Type B pancreatic cell (in vitro differentiated cells): ENCODE data around the gene APOBEC2. TPM values are rescaled to one million over a fixed set of nuclear protein-coding genes. Genes with fewer than 3 reads are reported as not detected.

Source experiments
- DNase-seq: peaks from one replicate; pipeline ENCODE4 v3.0.0; 2021; ENCODE audit warnings: mixed read lengths; ENCODE audit not compliant: unreplicated experiment; ENCODE audit errors: extremely low spot score
- H3K27ac Mint-ChIP-seq: 2 replicates; pipeline ENCODE4 v1.8.0; 2021; ENCODE audit warnings: mild to moderate bottlenecking, mixed read lengths
- H3K27me3 Mint-ChIP-seq: 2 replicates; pipeline ENCODE4 v1.8.0; 2021; ENCODE audit warnings: mixed read lengths
- H3K36me3 Mint-ChIP-seq: 2 replicates; pipeline ENCODE4 v1.8.0; 2021; ENCODE audit warnings: mixed read lengths
- H3K4me1 Mint-ChIP-seq: one replicate; pipeline ENCODE4 v1.8.0; 2021; ENCODE audit warnings: mixed read lengths; ENCODE audit not compliant: unreplicated experiment
- H3K4me3 Mint-ChIP-seq: 2 replicates; pipeline ENCODE4 v1.8.0; 2021; ENCODE audit warnings: mild to moderate bottlenecking, mixed read lengths
- H3K9me3 Mint-ChIP-seq: 2 replicates; pipeline ENCODE4 v1.8.0; 2021; ENCODE audit warnings: mixed read lengths
- CTCF ChIP-seq: fragments of 200-600 bp; sonication (generic); conservative IDR thresholded peaks from 2 replicates; pipeline ENCODE4 v1.5.0; 2021; ENCODE audit warnings: antibody characterized with exemption, mild to moderate bottlenecking
- total RNA-seq: library from RNA; stranded (reverse); gene quantifications from 2 replicates; pipeline ENCODE4 v1.2.1, GENCODE V29; 2021; ENCODE audit warnings: low replicate concordance

Gene APOBEC2
- total RNA-seq, 1 donor from 2014 or later, result 1.5 TPM

- H3K27me3 Mint-ChIP-seq, result no peaks in the 10 kb centered on the region
- H3K27ac Mint-ChIP-seq, result no peak overlapping the region
- no peak for TF ChIP-seq CTCF
- H3K4me1 Mint-ChIP-seq, result peaks cover 34% of the 10 kb centered on the region
- DNase-seq, result no peak
- H3K4me3 Mint-ChIP-seq, result no peak overlapping the region
- H3K36me3 Mint-ChIP-seq, result peaks cover 21% of the 10 kb centered on the region
- H3K9me3 Mint-ChIP-seq, result no peaks in the 10 kb centered on the region
These were observed 29.9 kb upstream of the APOBEC2 start for GRCh38 chr6:41023114-41023513.

- Mint-ChIP-seq H3K9me3 (no peaks in the 10 kb centered on the region), H3K4me3 (peak overlapping the region; percentile 82), H3K36me3 (peaks cover 8% of the 10 kb centered on the region), H3K4me1 (peaks cover 44% of the 10 kb centered on the region), H3K27ac (peak overlapping the region; percentile 38), H3K27me3 (no peaks in the 10 kb centered on the region)
- no peak for DNase-seq
- no peak for TF ChIP-seq CTCF
These were observed 27.0 kb upstream of the APOBEC2 start for GRCh38 chr6:41025966-41026530.

GRCh38 chr6:41027241-41027640 lies 25.8 kb upstream of the APOBEC2 start:
- peaks cover 39% of the 10 kb centered on the region for H3K4me1 Mint-ChIP-seq

GRCh38 chr6:41027799-41028560 lies 25.0 kb upstream of the APOBEC2 start:
- DNase-seq, result peak; percentile 92
- H3K36me3 Mint-ChIP-seq, result peaks cover 8% of the 10 kb centered on the region
- H3K27me3 Mint-ChIP-seq, result no peaks in the 10 kb centered on the region
- peak; percentile 100 for TF ChIP-seq CTCF
- peak overlapping the region; percentile 87 for H3K4me3 Mint-ChIP-seq
- peak overlapping the region; percentile 69 for H3K27ac Mint-ChIP-seq
- peaks cover 31% of the 10 kb centered on the region for H3K4me1 Mint-ChIP-seq
- H3K9me3 Mint-ChIP-seq, result no peaks in the 10 kb centered on the region

More at GRCh38 chr6:41027241-41027640, 25.8 kb upstream of the APOBEC2 start:
- Mint-ChIP-seq H3K27ac (peak overlapping the region; percentile 62), H3K27me3 (no peaks in the 10 kb centered on the region), H3K4me3 (peak overlapping the region; percentile 87), H3K36me3 (peaks cover 8% of the 10 kb centered on the region), H3K9me3 (no peaks in the 10 kb centered on the region)
- no peak for TF ChIP-seq CTCF
- DNase-seq, result no peak

GRCh38 chr6:41028561-41029412 lies 24.2 kb upstream of the APOBEC2 start:
- H3K4me3 Mint-ChIP-seq, result peak overlapping the region; percentile 87
- H3K27me3 Mint-ChIP-seq, result no peaks in the 10 kb centered on the region
- H3K36me3 Mint-ChIP-seq, result peaks cover 6% of the 10 kb centered on the region
- no peak for DNase-seq
- peaks cover 28% of the 10 kb centered on the region for H3K4me1 Mint-ChIP-seq
- TF ChIP-seq CTCF, result no peak
- peak overlapping the region; percentile 69 for H3K27ac Mint-ChIP-seq
- H3K9me3 Mint-ChIP-seq, result no peaks in the 10 kb centered on the region
